Body of pancreas (tissue), 4 donors: ENCODE data around the gene ZNF575. TPM values are rescaled to one million over a fixed set of nuclear protein-coding genes. Genes with fewer than 3 reads are reported as not detected.

Experiments used
- ATAC-seq: fragments of 150-250 bp; one replicate; pipeline ENCODE4 v1.9.1; 2016
- DNase-seq, 4 donors: peaks; one replicate each; pipeline ENCODE4 v3.0.0-alpha.2; 2019
- H3K27ac ChIP-seq, 4 donors: fragments of 200-600 bp; sonication (generic); 1 replicate in 3 of 4; 2 replicates in 1 of 4; pipeline versions ENCODE4 v1.5.1 to v1.6.1; 2016 to 2019; ENCODE audit warnings: mild to moderate bottlenecking in 1 of 4, mixed read lengths in 1 of 4, moderate library complexity in 1 of 4
- H3K27me3 ChIP-seq, 2 donors: fragments of 200-600 bp; sonication (generic); one replicate each; pipeline ENCODE4 v1.6.0; 2016; ENCODE audit warnings: mild to moderate bottlenecking in 1 of 2
- H3K36me3 ChIP-seq, 2 donors: fragments of 200-600 bp; sonication (generic); replicated peaks in 1 of 2; 2 replicates each; pipeline ENCODE4 v1.5.1; 2016; ENCODE audit warnings: low read depth in 2 of 2; ENCODE audit not compliant: insufficient read depth in 1 of 2
- H3K4me1 ChIP-seq: fragments of 200-600 bp; sonication (generic); one replicate; pipeline ENCODE4 v1.6.0; 2016
- H3K4me3 ChIP-seq, 2 donors: fragments of 200-600 bp; sonication (generic); 1 replicate in 1 of 2; 2 replicates in 1 of 2; pipeline ENCODE4 v1.5.1; 2016 to 2019
- H3K9me3 ChIP-seq, 3 donors: fragments of 200-600 bp; sonication (generic); 1 replicate in 2 of 3; 2 replicates in 1 of 3; pipeline ENCODE4 v1.5.1; 2016
- POLR2A ChIP-seq, 3 donors: fragments of 450-650 bp; IDR thresholded peaks; one replicate each; pipeline ENCODE4 v1.6.1; 2016; ENCODE audit warnings: antibody characterized with exemption in 3 of 3, mild to moderate bottlenecking in 2 of 3
- WGBS, 2 donors: methylation state at CpG; one replicate each; pipeline ENCODE4 v1.1.5; 2017; 5-methylcytosine and 5-hydroxymethylcytosine counted together
- intact Hi-C: fragments of 100-400 bp; cut with DNase I; formaldehyde crosslinking; loops from one replicate; pipeline ENCODE4 v1.15.1; 2023
- total RNA-seq, 2 donors: library from RNA; depleted of rRNA; stranded (reverse); fragments of >200 nt; gene quantifications; one replicate each; pipeline ENCODE4 v1.1.0, GENCODE V29; 2016
- TF ChIP-seq, protein P1 (sequence below), 7 experiments: fragments of 450-650 bp in 4 of 7; fragments of 200-600 bp in 3 of 7; sonication (generic) in 3 of 7; IDR thresholded peaks; one replicate each; pipeline ENCODE4 v1.5.1; 2016 to 2019; ENCODE audit warnings: antibody characterized with exemption in 7 of 7

ZNF575 gene
- total RNA-seq, 2 donors from 2014 or later = 0.52 TPM; not detected in 1

DNA sequence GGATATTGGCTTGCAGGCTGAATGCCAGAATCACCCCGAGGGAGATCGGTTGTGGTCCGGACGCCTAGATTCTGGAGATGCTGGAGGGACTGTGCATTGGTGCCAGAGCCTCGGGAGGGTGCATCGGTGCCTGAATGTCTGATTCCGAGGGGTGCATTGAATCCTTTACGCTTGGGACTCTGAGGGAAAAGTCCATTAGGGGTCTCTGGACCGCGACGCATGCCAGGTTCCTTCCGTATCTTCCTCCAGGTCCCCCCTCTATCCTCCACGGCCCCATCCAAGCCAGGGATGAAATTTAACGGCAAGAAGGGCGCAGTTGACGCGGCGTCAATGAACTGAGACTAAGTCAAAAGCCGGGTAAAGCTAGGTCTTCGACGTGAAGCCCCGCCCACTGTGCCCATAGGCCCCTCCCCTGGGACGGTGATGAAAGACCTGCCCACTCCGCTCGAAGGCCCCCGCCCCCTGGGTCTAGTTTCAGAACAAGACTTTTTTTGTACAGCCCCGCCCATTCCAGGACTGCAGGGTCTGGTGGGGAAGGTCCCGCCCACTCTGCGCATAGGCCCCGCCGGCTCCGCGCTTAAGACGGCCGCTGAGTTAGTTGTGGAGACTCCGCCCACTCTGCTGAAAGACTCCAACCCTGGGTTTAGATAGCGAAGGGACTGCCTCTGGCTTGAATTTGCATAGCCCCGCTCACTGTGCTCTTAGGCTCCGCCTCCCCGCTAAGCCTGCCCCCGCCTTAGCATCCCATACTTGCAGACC, 737 bp downstream of the ZNF575 start:
- WGBS, 2 donors = 0 to 2% methylated on average over 20 to 41 of the region's 41 CpGs
- intact Hi-C loops = no loop called here

DNA sequence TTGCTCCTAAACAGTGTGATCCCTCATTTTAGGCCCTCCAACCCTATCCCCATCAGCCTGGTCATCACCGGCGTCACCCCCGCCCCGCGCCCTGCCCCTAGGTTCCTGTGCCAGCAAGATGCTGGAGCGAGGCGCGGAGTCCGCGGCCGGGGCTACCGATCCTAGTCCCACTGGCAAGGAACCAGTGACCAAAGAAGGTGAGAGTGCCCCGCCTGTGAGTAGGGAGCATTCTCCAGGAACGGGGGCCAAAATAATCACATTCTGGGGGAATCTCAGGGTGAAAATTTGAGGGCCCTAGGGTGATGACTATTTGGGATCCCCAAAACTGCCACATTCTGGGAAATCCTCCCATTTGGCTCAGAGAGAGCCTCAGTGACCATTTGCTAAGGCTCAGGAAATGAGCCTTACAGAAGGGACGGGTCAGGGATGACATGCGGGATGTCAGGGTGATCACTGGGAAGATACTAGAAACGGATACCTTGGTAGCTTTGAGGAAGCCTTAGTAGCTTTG, 1.4 kb downstream of the ZNF575 start:
- intact Hi-C loops = no loop called here
- H3K27ac ChIP-seq = peak overlapping the region in 3 of 4 donors; percentile 86 to 93 (median 87)

More for the DNA sequence above, 737 bp downstream of the ZNF575 start:
- Histone ChIP-seq H3K4me1 (peaks cover 24% of the 10 kb centered on the region), H3K4me3 (peak overlapping the region; percentile 17 to 68), H3K27ac (peak overlapping the region; percentile 78 to 93 (median 86)), H3K27me3 (no peaks in the 10 kb centered on the region), H3K9me3 (peaks cover 0 to 2% (median 0%) of the 10 kb centered on the region in 3 donors), H3K36me3 (peaks cover 0 to 2% of the 10 kb centered on the region in 2 donors)
- TF ChIP-seq, protein P1, sequence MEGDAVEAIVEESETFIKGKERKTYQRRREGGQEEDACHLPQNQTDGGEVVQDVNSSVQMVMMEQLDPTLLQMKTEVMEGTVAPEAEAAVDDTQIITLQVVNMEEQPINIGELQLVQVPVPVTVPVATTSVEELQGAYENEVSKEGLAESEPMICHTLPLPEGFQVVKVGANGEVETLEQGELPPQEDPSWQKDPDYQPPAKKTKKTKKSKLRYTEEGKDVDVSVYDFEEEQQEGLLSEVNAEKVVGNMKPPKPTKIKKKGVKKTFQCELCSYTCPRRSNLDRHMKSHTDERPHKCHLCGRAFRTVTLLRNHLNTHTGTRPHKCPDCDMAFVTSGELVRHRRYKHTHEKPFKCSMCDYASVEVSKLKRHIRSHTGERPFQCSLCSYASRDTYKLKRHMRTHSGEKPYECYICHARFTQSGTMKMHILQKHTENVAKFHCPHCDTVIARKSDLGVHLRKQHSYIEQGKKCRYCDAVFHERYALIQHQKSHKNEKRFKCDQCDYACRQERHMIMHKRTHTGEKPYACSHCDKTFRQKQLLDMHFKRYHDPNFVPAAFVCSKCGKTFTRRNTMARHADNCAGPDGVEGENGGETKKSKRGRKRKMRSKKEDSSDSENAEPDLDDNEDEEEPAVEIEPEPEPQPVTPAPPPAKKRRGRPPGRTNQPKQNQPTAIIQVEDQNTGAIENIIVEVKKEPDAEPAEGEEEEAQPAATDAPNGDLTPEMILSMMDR (IDR thresholded peaks at IDR 0.05) = no peak
- peak in 1 of 3 donors; percentile 37 for TF ChIP-seq POLR2A (IDR thresholded peaks at IDR 0.05)
- ATAC-seq (peak; percentile 86), DNase-seq (peak; percentile 97 to 100 (median 98))

DNA sequence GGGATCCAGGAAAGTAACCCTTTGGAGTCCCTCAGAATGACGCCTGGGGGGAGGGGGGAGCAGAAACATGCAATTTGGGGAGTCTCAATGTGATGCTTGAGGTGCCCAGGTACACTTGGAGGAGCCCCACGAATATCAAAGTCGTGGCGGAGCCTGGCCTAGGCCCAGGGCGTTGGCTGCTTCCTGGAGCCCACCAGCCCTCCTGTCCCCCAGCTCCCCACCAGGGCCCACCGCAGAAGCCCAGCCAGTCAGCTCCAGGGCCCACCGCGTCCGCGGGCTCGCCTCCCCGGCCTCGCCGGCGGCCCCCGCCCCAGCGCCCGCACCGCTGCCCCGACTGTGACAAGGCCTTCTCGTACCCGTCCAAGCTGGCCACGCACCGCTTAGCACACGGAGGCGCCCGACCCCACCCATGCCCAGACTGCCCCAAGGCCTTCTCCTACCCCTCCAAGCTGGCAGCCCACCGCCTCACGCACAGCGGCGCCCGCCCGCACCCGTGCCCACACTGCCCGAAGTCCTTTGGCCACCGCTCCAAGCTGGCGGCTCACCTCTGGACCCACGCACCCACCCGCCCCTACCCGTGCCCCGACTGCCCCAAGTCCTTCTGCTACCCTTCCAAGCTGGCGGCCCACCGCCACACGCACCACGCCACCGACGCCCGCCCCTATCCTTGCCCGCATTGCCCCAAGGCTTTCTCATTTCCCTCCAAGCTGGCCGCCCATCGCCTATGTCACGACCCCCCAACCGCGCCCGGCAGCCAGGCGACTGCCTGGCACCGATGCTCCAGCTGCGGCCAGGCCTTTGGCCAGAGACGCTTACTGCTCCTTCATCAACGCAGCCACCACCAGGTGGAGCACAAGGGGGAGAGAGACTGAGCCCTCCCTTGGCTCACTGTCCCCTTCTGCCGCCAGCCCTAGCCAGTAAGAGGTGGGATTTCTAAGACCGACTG, 2.1 kb downstream of the ZNF575 start:
- H3K9me3 ChIP-seq = peaks cover 0 to 8% (median 0%) of the 10 kb centered on the region in 3 donors
- peak overlapping the region in 3 of 4 donors; percentile 86 to 93 (median 87) for H3K27ac ChIP-seq
- WGBS, 2 donors = 49 to 57% methylated on average over 40 to 46 of the region's 62 CpGs
- TF ChIP-seq, protein P1 (IDR thresholded peaks at IDR 0.05) = peak; percentile 37 to 64 (median 57)
- TF ChIP-seq POLR2A (IDR thresholded peaks at IDR 0.05) = no peak
- no peak overlapping the region for H3K4me3 ChIP-seq
- no peak for ATAC-seq
- intact Hi-C loops = no loop called here
- no peaks in the 10 kb centered on the region for H3K27me3 ChIP-seq
- peaks cover 24% of the 10 kb centered on the region for H3K4me1 ChIP-seq
- peaks cover 0 to 2% of the 10 kb centered on the region in 2 donors for H3K36me3 ChIP-seq
- peak; percentile 61 to 79 (median 72) for DNase-seq

More for the DNA sequence above, 1.4 kb downstream of the ZNF575 start:
- H3K4me1 ChIP-seq = peaks cover 24% of the 10 kb centered on the region
- H3K36me3 ChIP-seq = peaks cover 0 to 2% of the 10 kb centered on the region in 2 donors
- H3K9me3 ChIP-seq = peaks cover 0 to 8% (median 0%) of the 10 kb centered on the region in 3 donors
- ATAC-seq (no peak), DNase-seq (no peak)
- TF ChIP-seq, protein P1 (IDR thresholded peaks at IDR 0.05) = no peak
- no peak for TF ChIP-seq POLR2A (IDR thresholded peaks at IDR 0.05)
- WGBS, 2 donors = 22 to 44% methylated on average over 4 to 17 of the region's 17 CpGs
- H3K27me3 ChIP-seq = no peaks in the 10 kb centered on the region
- H3K4me3 ChIP-seq = no peak overlapping the region

DNA sequence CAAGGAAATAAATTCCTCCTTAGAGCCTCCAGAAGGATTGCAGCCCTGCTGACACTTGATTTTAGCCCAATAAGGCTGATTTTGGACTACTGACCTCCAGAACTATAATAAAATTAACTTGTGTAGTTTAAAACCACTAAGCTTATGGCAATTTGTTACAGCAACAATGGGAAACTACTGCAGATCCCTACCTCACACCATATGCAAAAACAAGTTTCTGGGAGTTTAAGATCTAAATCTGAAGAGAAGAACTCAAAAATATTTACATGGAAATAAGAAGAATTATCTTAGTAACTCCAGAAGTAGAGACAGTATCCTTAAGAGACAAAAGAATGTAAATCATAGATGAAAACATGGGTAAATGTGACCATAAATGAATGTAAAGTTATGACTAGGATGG, 5.9 kb downstream of the ZNF575 start:
- Histone ChIP-seq H3K4me3 (no peak overlapping the region), H3K27ac (no peak overlapping the region), H3K4me1 (peaks cover 9% of the 10 kb centered on the region), H3K36me3 (peaks cover 0 to 16% of the 10 kb centered on the region in 2 donors), H3K27me3 (no peaks in the 10 kb centered on the region), H3K9me3 (peaks cover 0 to 8% (median 0%) of the 10 kb centered on the region in 3 donors)
- no peak for DNase-seq
- no peak for ATAC-seq
- TF ChIP-seq POLR2A (IDR thresholded peaks at IDR 0.05) = no peak
- TF ChIP-seq, protein P1 (IDR thresholded peaks at IDR 0.05) = no peak
- intact Hi-C loops = no loop called here
